ENCODE results near the gene BLOC1S1.

Gene BLOC1S1

DNA sequence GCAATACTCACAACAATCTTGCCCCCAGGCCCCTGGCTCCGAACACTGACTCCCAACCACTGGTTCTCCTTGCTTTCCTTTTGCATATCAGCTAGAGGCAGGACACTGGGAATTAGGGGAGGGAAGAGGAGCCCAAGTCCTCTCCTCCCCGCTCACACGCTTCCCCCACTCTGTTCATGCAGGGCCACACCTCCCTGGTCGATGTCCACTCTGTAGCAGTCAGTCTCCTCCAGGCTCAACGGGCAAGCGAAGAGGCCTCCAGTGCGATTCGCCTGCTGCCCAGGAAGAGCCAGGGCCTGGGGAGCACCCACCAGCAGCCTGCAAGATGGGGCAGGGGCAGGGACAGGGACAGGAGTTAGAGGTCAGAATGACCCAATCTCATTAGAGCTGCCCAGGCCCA is 13.0 kb upstream of the BLOC1S1 start:
- ATAC-seq (ENCODE audit: insufficient read depth, low read depth), result no peak

DNA sequence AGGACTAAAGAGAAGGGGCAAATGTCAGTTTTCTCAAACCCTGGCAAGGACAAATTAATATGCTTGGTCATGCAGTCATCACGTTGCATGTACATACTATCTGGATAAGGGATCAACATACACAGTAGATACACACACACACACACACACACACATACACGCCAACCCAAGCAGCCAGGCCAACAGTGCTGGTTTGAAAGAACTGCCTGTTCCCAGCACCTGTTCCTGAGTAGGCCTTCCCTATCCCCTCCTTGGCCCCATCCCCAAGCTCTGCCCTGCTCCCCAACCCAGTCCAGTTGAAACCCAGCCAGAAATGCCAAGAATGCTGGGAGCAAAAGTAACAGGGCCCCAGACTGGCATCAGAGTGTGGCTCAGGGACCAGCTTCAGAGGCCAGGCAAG is 12.6 kb upstream of the BLOC1S1 start:
- TF ChIP-seq EZH2 (IDR thresholded peaks at IDR 0.05; ENCODE audit: borderline replicate concordance, low read depth, low read length, severe bottlenecking) (no peak), CTCF (IDR thresholded peaks at IDR 0.05; ENCODE audit: borderline replicate concordance, extremely low read depth, low read length, poor library complexity, severe bottlenecking) (no peak)

More for the DNA sequence above, 13.0 kb upstream of the BLOC1S1 start:
- H3K4me1 ChIP-seq (ENCODE audit: insufficient read depth, low read length), result peaks cover 6% of the 10 kb centered on the region
- H3K9ac ChIP-seq (ENCODE audit: low read depth, low read length), result no peak overlapping the region
- no peak overlapping the region for H3K4me3 ChIP-seq (ENCODE audit: low read depth in 1 of 2, low read length in 2 of 2)
- no peak overlapping the region for H3K27ac ChIP-seq (ENCODE audit: low read length)
- H4K20me1 ChIP-seq (ENCODE audit: insufficient read depth, low read length), result no peaks in the 10 kb centered on the region
- H3K4me2 ChIP-seq (ENCODE audit: insufficient read depth, low read length), result no peak overlapping the region
- H3K27me3 ChIP-seq (ENCODE audit: insufficient read depth, low read length, poor library complexity), result peaks cover 24% of the 10 kb centered on the region
- no peaks in the 10 kb centered on the region for H3K79me2 ChIP-seq (ENCODE audit: insufficient read depth, low read length)
- H3K36me3 ChIP-seq (ENCODE audit: insufficient read depth, low read length), result no peaks in the 10 kb centered on the region
- no peaks in the 10 kb centered on the region for H3K9me3 ChIP-seq (ENCODE audit: insufficient read depth, low read length, severe bottlenecking)
- DNase-seq, result no peak
- TF ChIP-seq EZH2 (IDR thresholded peaks at IDR 0.05; ENCODE audit: borderline replicate concordance, low read depth, low read length, severe bottlenecking), result no peak
- TF ChIP-seq CTCF (IDR thresholded peaks at IDR 0.05; ENCODE audit: borderline replicate concordance, extremely low read depth, low read length, poor library complexity, severe bottlenecking), result no peak
- H2AFZ ChIP-seq (ENCODE audit: low read depth, low read length), result no peak overlapping the region

DNA sequence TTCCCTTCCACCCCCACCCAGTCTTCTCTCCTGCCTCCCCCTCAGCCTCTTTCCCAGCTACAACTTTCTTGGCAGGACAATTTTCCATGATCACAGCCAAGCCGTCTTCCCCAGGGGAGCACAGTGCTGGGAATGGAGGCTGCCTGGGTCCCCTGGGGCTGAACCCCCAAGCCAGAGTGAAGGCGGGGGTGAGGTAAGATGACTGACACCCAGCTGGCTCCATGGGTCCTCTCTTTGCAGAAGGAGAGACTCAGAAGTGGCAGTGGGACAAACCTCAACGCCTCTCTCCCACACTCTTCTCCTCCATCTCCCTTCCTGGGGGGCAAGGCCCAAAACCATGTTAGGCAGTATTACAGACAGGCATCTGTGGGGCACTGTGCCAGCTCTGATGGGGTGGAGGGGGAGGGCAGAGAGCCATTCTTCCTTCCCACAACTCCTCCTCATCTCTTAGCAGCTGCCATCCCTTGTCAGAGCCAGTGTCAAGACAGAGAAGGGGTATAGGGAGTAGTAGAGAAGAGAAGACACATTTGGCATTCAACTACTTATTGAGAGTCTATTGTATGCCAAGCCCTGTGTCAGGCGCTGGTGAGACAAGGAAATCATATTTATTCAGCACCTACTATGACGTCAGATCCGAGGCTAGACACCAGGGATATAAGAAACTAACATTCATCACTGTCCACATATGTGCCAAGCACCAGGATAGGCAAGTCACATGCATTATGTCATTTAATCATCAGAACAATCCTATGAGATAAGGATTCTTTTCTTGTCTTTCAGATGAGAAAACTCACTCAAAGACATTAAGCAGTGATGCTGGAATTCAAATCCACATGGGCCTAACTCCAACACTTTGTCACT is 11.7 kb upstream of the BLOC1S1 start:
- Histone ChIP-seq H3K36me3 (ENCODE audit: insufficient read depth, low read length) (no peaks in the 10 kb centered on the region), H4K20me1 (ENCODE audit: insufficient read depth, low read length) (no peaks in the 10 kb centered on the region), H3K4me2 (ENCODE audit: insufficient read depth, low read length) (no peak overlapping the region), H3K9me3 (ENCODE audit: insufficient read depth, low read length, severe bottlenecking) (no peaks in the 10 kb centered on the region), H3K79me2 (ENCODE audit: insufficient read depth, low read length) (no peaks in the 10 kb centered on the region), H3K4me1 (ENCODE audit: insufficient read depth, low read length) (peaks cover 9% of the 10 kb centered on the region), H3K9ac (ENCODE audit: low read depth, low read length) (no peak overlapping the region), H3K27me3 (ENCODE audit: insufficient read depth, low read length, poor library complexity) (peaks cover 36% of the 10 kb centered on the region), H3K27ac (ENCODE audit: low read length) (no peak overlapping the region), H3K4me3 (ENCODE audit: low read depth in 1 of 2, low read length in 2 of 2) (no peak overlapping the region), H2AFZ (ENCODE audit: low read depth, low read length) (no peak overlapping the region)
- ATAC-seq (ENCODE audit: insufficient read depth, low read depth) (no peak), DNase-seq (no peak)
- TF ChIP-seq EZH2 (IDR thresholded peaks at IDR 0.05; ENCODE audit: borderline replicate concordance, low read depth, low read length, severe bottlenecking), result no peak
- no peak for TF ChIP-seq CTCF (IDR thresholded peaks at IDR 0.05; ENCODE audit: borderline replicate concordance, extremely low read depth, low read length, poor library complexity, severe bottlenecking)

More for the DNA sequence above, 12.6 kb upstream of the BLOC1S1 start:
- H3K4me2 ChIP-seq (ENCODE audit: insufficient read depth, low read length), result no peak overlapping the region
- H3K9ac ChIP-seq (ENCODE audit: low read depth, low read length), result no peak overlapping the region
- H3K27ac ChIP-seq (ENCODE audit: low read length), result no peak overlapping the region
- no peak for DNase-seq
- peaks cover 9% of the 10 kb centered on the region for H3K4me1 ChIP-seq (ENCODE audit: insufficient read depth, low read length)
- H2AFZ ChIP-seq (ENCODE audit: low read depth, low read length), result no peak overlapping the region
- no peaks in the 10 kb centered on the region for H3K36me3 ChIP-seq (ENCODE audit: insufficient read depth, low read length)
- no peaks in the 10 kb centered on the region for H3K9me3 ChIP-seq (ENCODE audit: insufficient read depth, low read length, severe bottlenecking)
- no peak for ATAC-seq (ENCODE audit: insufficient read depth, low read depth)
- H3K27me3 ChIP-seq (ENCODE audit: insufficient read depth, low read length, poor library complexity), result peaks cover 28% of the 10 kb centered on the region
- H3K4me3 ChIP-seq (ENCODE audit: low read depth in 1 of 2, low read length in 2 of 2), result no peak overlapping the region
- H4K20me1 ChIP-seq (ENCODE audit: insufficient read depth, low read length), result no peaks in the 10 kb centered on the region
- no peaks in the 10 kb centered on the region for H3K79me2 ChIP-seq (ENCODE audit: insufficient read depth, low read length)

Data from DND-41 (cell line).